Erythroblast (primary cell): ENCODE results near the gene ARAP1.

Experiments
- GATA1 ChIP-seq: IDR thresholded peaks from 2 replicates; pipeline ENCODE4 v1.6.1; 2011; ENCODE audit warnings: low read depth, mild to moderate bottlenecking, control low read depth, low read length, moderate library complexity
- POLR2A ChIP-seq: IDR thresholded peaks from 2 replicates; pipeline ENCODE4 v1.6.1; 2011; ENCODE audit warnings: mild to moderate bottlenecking, low read length

DNA sequence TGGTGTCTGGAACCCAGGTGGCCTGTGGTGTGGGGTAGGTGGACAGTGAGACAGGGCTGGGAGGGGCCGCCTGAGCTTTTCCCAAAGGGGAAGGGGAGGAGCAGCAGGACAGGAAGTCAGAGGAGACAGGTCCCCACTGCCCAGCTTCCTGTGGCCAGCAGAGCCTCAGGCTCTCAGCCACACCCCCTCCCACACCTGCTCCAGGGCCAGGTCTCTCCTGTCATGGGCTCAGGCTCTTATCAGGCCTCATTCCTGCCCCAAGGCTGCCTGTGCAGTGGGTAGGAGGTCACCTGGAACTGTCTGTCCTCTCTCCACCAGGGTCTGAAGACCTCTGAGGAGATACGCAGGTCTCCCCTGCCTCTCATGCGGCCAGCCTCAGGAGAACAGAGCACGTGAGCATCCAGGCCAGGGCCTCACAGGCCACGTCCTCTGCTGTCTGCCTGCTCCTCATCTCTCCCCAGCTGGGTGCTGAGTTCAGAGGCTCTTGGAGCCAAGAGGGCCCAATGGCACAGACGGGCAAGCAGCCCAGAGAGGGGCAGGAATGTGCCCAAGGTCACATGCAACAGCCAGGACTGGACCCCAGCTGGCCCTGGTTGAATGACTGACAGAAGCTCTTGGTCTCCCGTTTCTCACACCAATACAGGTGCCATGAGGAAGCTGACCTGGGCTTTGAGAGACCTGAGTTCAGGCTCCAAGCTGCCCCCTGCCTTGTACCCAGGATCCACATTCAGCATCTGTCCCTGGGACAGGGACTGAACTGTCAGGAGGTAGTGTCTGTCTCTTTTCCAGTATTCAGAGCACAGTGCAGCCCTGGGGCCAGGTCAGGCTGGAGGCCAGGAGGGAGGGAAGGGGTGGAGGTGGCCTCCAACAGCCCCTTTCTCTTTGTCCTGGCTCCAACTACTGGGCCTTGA, 24.9 kb upstream of the ARAP1 start:
- no peak for TF ChIP-seq POLR2A
- TF ChIP-seq GATA1: no peak
